ENCODE results near the gene TIAL1.

DNA sequence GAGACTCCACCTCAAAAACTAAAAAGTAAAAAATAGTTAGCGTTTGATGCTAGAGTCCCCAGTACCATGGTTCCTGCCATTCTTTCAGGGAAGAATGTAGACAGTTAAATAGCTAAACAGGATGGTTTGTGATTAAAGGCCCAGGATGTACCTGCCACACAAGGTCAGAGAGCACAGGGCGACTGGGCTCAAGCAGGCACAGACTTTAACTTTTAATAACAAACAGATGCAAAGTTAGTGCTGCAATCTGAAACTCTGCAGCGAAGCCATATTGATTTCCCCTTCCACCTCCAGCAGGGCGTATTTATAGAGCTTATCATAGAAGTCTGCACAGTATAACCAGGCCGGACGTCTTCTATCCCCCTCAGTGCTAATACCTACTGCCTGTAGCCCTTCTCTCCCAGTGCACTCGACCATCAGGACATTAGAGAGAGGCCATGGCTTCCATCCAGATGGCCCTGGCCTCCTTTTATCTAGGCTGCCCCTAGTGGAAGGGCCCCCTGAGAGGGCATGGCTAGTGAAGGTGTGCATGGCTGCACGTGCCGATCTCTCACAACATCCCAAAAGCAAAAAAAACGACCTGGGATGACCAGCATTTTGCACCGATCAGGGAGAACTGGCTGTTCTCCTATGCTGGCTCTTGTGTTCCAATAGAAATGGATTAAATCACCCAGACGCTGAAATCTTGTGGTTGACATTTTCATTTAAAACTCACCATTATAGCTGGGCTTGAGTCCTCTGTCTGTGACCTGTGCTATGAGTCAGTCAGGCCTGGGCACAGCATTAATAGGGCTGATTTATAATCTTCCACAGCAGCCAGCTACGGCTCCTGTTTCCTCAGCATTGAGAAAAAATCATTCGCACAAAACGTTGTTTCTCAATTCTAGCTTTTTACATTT is 46.8 kb upstream of the TIAL1 start:
- TF ChIP-seq, protein P1, sequence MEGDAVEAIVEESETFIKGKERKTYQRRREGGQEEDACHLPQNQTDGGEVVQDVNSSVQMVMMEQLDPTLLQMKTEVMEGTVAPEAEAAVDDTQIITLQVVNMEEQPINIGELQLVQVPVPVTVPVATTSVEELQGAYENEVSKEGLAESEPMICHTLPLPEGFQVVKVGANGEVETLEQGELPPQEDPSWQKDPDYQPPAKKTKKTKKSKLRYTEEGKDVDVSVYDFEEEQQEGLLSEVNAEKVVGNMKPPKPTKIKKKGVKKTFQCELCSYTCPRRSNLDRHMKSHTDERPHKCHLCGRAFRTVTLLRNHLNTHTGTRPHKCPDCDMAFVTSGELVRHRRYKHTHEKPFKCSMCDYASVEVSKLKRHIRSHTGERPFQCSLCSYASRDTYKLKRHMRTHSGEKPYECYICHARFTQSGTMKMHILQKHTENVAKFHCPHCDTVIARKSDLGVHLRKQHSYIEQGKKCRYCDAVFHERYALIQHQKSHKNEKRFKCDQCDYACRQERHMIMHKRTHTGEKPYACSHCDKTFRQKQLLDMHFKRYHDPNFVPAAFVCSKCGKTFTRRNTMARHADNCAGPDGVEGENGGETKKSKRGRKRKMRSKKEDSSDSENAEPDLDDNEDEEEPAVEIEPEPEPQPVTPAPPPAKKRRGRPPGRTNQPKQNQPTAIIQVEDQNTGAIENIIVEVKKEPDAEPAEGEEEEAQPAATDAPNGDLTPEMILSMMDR (conservative IDR thresholded peaks at IDR 0.05 in 1 of 2, IDR thresholded peaks at IDR 0.05 in 1 of 2; ENCODE audit: low read depth in 1 of 2, low read length in 2 of 2) = no peak
- TF ChIP-seq EZH2 (IDR thresholded peaks at IDR 0.05; ENCODE audit: low read length, missing control alignments) = no peak

All from fibroblast of lung (primary cell).